NCI-H128 (cell line): Measurements from ENCODE around the gene PRR20C.
"Not testable (repeated sequence)": the region's sequence is repeated elsewhere in the genome, so short reads cannot be mapped to it uniquely, and the experiment has no call there.

ENCODE experiments used
- DNase-seq: peaks from one replicate; lab custom pipeline; 2025; ENCODE audit not compliant: unreplicated experiment; lab: John Stamatoyannopoulos, UW

Gene PRR20C

GRCh38 chr13:57153761-57154160, at the start of gene PRR20C:
Gene PRR20C (plus strand): TSS chr13:57154061. CDS start chr13:57154448, 387 bp downstream.
- not testable (repeated sequence) for DNase-seq

- no peak for DNase-seq
These were observed 38.9 kb upstream of the PRR20C start for GRCh38 chr13:57114945-57115344.

GRCh38 chr13:57123681-57124080, 30.2 kb upstream of the PRR20C start:
- no peak for DNase-seq

GRCh38 chr13:57128909-57129308, 25.0 kb upstream of the PRR20C start:
- DNase-seq = no peak

- DNase-seq = no peak
These were observed 17.8 kb upstream of the PRR20C start for GRCh38 chr13:57136093-57136492.

GRCh38 chr13:57137585-57137984, 16.3 kb upstream of the PRR20C start:
- DNase-seq = no peak

- DNase-seq = no peak
These were observed 14.9 kb upstream of the PRR20C start for GRCh38 chr13:57138988-57139387.

GRCh38 chr13:57139781-57140180, 14.1 kb upstream of the PRR20C start:
- DNase-seq = not testable (repeated sequence)

GRCh38 chr13:57140235-57140968, 13.5 kb upstream of the PRR20C start, which contains the start of gene PRR20A:
Gene PRR20A (plus strand): TSS chr13:57140918. CDS start chr13:57141305, 387 bp downstream.
- not testable (repeated sequence) for DNase-seq

GRCh38 chr13:57147188-57147587, 6.7 kb upstream of the PRR20C start, which contains the start of gene PRR20B:
Gene PRR20B (plus strand): TSS chr13:57147488. CDS start chr13:57147875, 387 bp downstream.
- not testable (repeated sequence) for DNase-seq

- not testable (repeated sequence) for DNase-seq
These were observed 5.8 kb upstream of the PRR20C start for GRCh38 chr13:57148106-57148505.

- not testable (repeated sequence) for DNase-seq
These were observed 6.5 kb downstream of the PRR20C start, which contains the start of gene PRR20D for GRCh38 chr13:57160332-57160731. Gene PRR20D (plus strand): TSS chr13:57160632. CDS start chr13:57161019, 387 bp downstream.

- not testable (repeated sequence) for DNase-seq
These were observed 13.0 kb downstream of the PRR20C start, which contains the start of gene PRR20E for GRCh38 chr13:57166897-57167296. Gene PRR20E (plus strand): TSS chr13:57167197. CDS start chr13:57167584, 387 bp downstream.

- DNase-seq = no peak
These were observed 37.8 kb downstream of the PRR20C start for GRCh38 chr13:57191667-57192066.
